Natural killer cell (primary cell): ENCODE results near the gene SPTB. TPM values are rescaled to one million over a fixed set of nuclear protein-coding genes. Genes with fewer than 3 reads are reported as not detected.
A peak's percentile ranks its signal among the peaks of the same experiment; 100 is the strongest.

Source experiments
- ATAC-seq, 3 donors: fragments of 150-1000 bp in 2 of 3; fragments of 200-7000 bp in 1 of 3; cut with Tn5 transposase; 1 replicate in 1 of 3; 2 replicates in 2 of 3; pipeline ENCODE4 v1.10.0; 2021; ENCODE audit warnings: mild to moderate bottlenecking in 2 of 3, moderate library complexity in 2 of 3
- DNase-seq, 2 donors: peaks; one replicate each; pipeline versions ENCODE4 v3.0.0 to v3.0.0-alpha.2; 2013 to 2021; ENCODE audit warnings: mixed read lengths in 1 of 2
- H3K27ac ChIP-seq: one replicate; pipeline ENCODE4 v1.5.1; 2013; ENCODE audit warnings: mild to moderate bottlenecking, low read length
- H3K27me3 ChIP-seq: one replicate; pipeline ENCODE4 v1.6.1; 2013; ENCODE audit warnings: low read length; ENCODE audit not compliant: control insufficient read depth, insufficient read depth
- H3K36me3 ChIP-seq: one replicate; pipeline ENCODE4 v1.6.1; 2013; ENCODE audit warnings: low read length; ENCODE audit not compliant: control insufficient read depth, insufficient read depth
- H3K4me1 ChIP-seq: one replicate; pipeline ENCODE4 v1.6.1; 2013; ENCODE audit warnings: low read length; ENCODE audit not compliant: control insufficient read depth, insufficient read depth
- H3K4me3 ChIP-seq: one replicate; pipeline ENCODE4 v1.5.1; 2013; ENCODE audit warnings: low read length
- H3K9me3 ChIP-seq: one replicate; pipeline ENCODE4 v1.6.1; 2013; ENCODE audit warnings: low read length; ENCODE audit not compliant: control insufficient read depth, insufficient read depth
- H3K27ac Mint-ChIP-seq, 2 donors: one replicate each; pipeline ENCODE4 v1.8.0; 2022; ENCODE audit warnings: mild to moderate bottlenecking in 2 of 2, mixed read lengths in 2 of 2, moderate library complexity in 1 of 2
- H3K27me3 Mint-ChIP-seq, 2 donors: one replicate each; pipeline ENCODE4 v1.8.0; 2022; ENCODE audit warnings: low read depth in 2 of 2, mixed read lengths in 2 of 2
- H3K36me3 Mint-ChIP-seq: one replicate; pipeline ENCODE4 v1.8.0; 2022; ENCODE audit warnings: mixed read lengths
- H3K4me1 Mint-ChIP-seq, 2 donors: one replicate each; pipeline ENCODE4 v1.8.0; 2022; ENCODE audit warnings: mixed read lengths in 2 of 2
- H3K4me3 Mint-ChIP-seq: one replicate; pipeline ENCODE4 v1.8.0; 2022; ENCODE audit warnings: mild to moderate bottlenecking, moderate library complexity, mixed read lengths
- H3K9me3 Mint-ChIP-seq, 2 donors: one replicate each; pipeline ENCODE4 v1.8.0; 2022; ENCODE audit warnings: mixed read lengths in 2 of 2
- CTCF ChIP-seq: fragments of 200-600 bp; IDR thresholded peaks from one replicate; pipeline ENCODE4 v1.8.0; 2022; ENCODE audit warnings: antibody characterized with exemption
- WGBS: methylation state at CpG from one replicate; pipeline ENCODE4 v1.1.7; 2013; ENCODE audit warnings: missing lambda C conversion rate; ENCODE audit not compliant: insufficient coverage; 5-methylcytosine and 5-hydroxymethylcytosine counted together
- intact Hi-C: fragments of 100-400 bp; cut with micrococcal nuclease; formaldehyde crosslinking; loops from one replicate; pipeline ENCODE4 v1.14.2; 2022
- total RNA-seq, 4 donors: library from RNA; stranded (reverse); fragments of 120-200 nt in 1 of 4; gene quantifications; one replicate each; pipeline versions ENCODE4 v1.2.3 to v1.2.4, GENCODE V29; 2013 to 2022

Gene SPTB
- total RNA-seq, 3 donors from 2014 or later (not counting 1 experiment from before 2014, with no cell fraction given): 0.07 to 0.59 (median 0.13) TPM

- Mint-ChIP-seq H3K9me3 (no peaks in the 10 kb centered on the region), H3K36me3 (no peaks in the 10 kb centered on the region), H3K4me3 (peak within 1 kb of the TSS; percentile 87), H3K27me3 (no peaks in the 10 kb centered on the region), H3K4me1 (peaks cover 53 to 54% of the 10 kb centered on the region in 2 donors), H3K27ac (peak within 1 kb of the TSS; percentile 76 to 86)
- H3K4me1 ChIP-seq: peaks cover 63% of the 10 kb centered on the region
- H3K27me3 ChIP-seq: no peaks in the 10 kb centered on the region
- intact Hi-C loops: loop anchor here (2.0 to 10.0 kb wide), 3 partner anchors 33 to 199 kb away; partner anchors contain the start of genes ZBTB1 and ZBTB25
- H3K36me3 ChIP-seq: no peaks in the 10 kb centered on the region
- peak; percentile 59 to 69 for DNase-seq
- no peak for TF ChIP-seq CTCF
- H3K9me3 ChIP-seq: no peaks in the 10 kb centered on the region
- under 1% methylated on average over 69 of the region's 69 CpGs for WGBS
- peak within 1 kb of the TSS; percentile 67 for H3K4me3 ChIP-seq
- ATAC-seq: peak; percentile 45 to 64 (median 63)
- peak within 1 kb of the TSS; percentile 77 for H3K27ac ChIP-seq
Measured at GRCh38 chr14:64704143-64704742, 175.5 kb downstream of the SPTB start, which contains the start of gene PLEKHG3. TSS of gene PLEKHG3 (plus strand) at chr14:64704424. CDS start at chr14:64727632, 23,208 bp downstream.

DNA sequence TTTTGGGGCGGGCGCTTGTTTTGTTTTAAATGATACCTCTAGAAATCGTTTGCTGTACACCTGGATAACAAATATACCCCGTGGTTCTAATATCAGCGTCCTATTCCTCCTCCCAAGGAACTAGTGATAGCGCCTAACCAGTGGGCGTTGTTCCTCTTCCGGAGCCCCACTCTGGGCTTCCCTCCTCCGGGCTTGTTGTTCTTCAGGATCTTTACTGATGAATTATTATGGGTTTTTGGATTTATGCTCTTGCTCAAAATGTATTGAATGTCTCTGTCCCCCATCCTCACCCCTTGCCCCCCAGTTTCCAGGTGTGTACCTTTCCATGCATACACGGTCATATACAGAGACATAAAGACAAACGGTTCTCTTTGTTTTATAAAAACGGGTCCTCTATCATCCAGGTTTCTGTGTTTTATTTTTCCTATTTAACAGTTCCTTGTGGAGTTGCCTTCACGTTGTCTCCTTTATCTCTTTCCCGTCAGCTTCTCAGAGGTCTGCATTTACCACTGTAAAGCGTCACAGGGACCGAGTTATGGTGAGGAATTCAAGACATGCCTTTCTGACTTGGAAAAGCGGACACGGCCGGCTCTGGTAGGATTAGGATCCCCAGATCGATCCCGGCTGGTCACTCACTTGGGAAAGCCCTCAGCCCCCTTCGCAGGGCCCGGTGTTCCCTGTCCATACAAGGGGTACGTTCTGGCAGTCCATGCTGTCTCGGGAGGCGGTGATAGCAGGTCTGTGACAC is 176.1 kb downstream of the SPTB start:
- Mint-ChIP-seq H3K4me1 (peaks cover 52 to 53% of the 10 kb centered on the region in 2 donors), H3K27ac (peak overlapping the region; percentile 76 to 86)
- ATAC-seq: no peak

DNA sequence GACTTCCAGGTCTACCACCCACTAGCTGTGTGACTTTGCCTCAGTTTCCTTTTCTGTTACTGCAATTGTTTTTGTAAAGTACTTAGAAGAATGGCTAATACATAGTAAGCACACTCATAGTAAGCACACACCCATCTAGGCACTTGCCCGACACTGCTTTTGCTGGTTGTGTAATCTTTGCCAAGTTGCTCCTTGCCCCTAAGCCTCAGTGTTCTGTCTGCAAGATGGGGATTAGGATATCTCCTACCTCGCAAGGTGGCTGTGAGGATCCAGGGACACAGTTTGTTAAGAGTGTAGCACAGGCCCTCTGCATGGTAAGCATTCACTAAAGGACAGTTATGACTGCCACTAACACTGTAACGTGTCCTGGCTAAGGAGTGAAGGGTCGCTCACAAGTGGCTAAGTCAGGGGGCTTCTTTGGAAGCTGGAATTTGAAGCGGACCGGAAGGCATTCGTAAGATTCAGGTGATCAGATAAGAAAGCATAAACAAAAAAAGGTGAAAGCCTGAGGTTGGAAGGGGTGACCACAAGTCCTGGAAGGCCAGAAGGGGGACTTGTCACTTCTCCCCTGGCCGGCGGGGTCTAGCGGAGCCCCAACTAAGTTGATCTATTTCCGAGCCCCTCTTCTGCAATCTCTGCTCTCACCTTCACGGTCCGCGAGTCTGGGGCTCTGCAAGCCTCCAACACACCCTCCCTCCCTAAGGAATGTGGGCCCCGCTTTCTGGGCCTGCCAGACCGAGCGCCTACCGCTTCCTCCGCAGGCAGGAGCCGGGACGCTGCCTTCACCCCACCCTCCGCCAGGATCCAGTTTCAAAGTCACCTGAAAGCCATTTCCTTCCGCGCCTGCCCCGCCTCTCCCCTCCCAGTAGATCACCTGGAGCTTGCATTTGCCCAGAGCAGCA is 177.0 kb downstream of the SPTB start:
- Histone ChIP-seq H3K4me1 (peaks cover 56% of the 10 kb centered on the region), H3K4me3 (no peak overlapping the region), H3K27me3 (no peaks in the 10 kb centered on the region), H3K9me3 (no peaks in the 10 kb centered on the region), H3K36me3 (no peaks in the 10 kb centered on the region), H3K27ac (no peak overlapping the region)
- 43% methylated on average over 25 of the region's 25 CpGs for WGBS
- ATAC-seq: no peak
- H3K4me1 Mint-ChIP-seq: peaks cover 51 to 53% of the 10 kb centered on the region in 2 donors
- H3K36me3 Mint-ChIP-seq: no peaks in the 10 kb centered on the region
- no peaks in the 10 kb centered on the region for H3K9me3 Mint-ChIP-seq
- H3K4me3 Mint-ChIP-seq: peak overlapping the region; percentile 87
- H3K27me3 Mint-ChIP-seq: no peaks in the 10 kb centered on the region
- H3K27ac Mint-ChIP-seq: peak overlapping the region; percentile 76 to 86
- no peak for TF ChIP-seq CTCF
- DNase-seq: peak in 1 of 2 donors; percentile 54
- intact Hi-C loops: loop anchor here (5.0 to 10.0 kb wide), 2 partner anchors 35 to 198 kb away; partner anchors contain the start of genes ZBTB1 and ZBTB25

More for the DNA sequence above, 176.1 kb downstream of the SPTB start:
- Mint-ChIP-seq H3K36me3 (no peaks in the 10 kb centered on the region), H3K27me3 (no peaks in the 10 kb centered on the region), H3K9me3 (no peaks in the 10 kb centered on the region), H3K4me3 (peak overlapping the region; percentile 87)
- Histone ChIP-seq H3K4me3 (peak overlapping the region; percentile 67), H3K27ac (peak overlapping the region; percentile 71), H3K4me1 (peaks cover 60% of the 10 kb centered on the region), H3K27me3 (no peaks in the 10 kb centered on the region), H3K36me3 (no peaks in the 10 kb centered on the region), H3K9me3 (no peaks in the 10 kb centered on the region)
- no peak for DNase-seq
- TF ChIP-seq CTCF: no peak
- intact Hi-C loops: loop anchor here (2.0 to 10.0 kb wide), 3 partner anchors 34 to 199 kb away; partner anchors contain the start of genes ZBTB1 and ZBTB25
- 9% methylated on average over 26 of the region's 26 CpGs for WGBS
